Measurements from ENCODE around the gene APOL1.

Gene APOL1

GRCh38 chr22:36292823-36293530 is 40.0 kb downstream of the APOL1 start:
- Histone ChIP-seq H3F3A (ENCODE audit: low read depth) (no peaks in the 10 kb centered on the region), H3K4me1 (ENCODE audit: insufficient read depth, low read length, poor library complexity, severe bottlenecking) (no peaks in the 10 kb centered on the region), H2AFZ (ENCODE audit: low read length) (no peak overlapping the region), H3K4me3 (ENCODE audit: low read length, poor library complexity, severe bottlenecking) (no peak overlapping the region), H3K9me2 (replicated peaks; ENCODE audit: low read depth, low read length) (no peaks in the 10 kb centered on the region), H3K79me2 (ENCODE audit: insufficient read depth, low read length) (no peaks in the 10 kb centered on the region), H4K20me1 (ENCODE audit: insufficient read depth, low read length, poor library complexity, severe bottlenecking) (no peaks in the 10 kb centered on the region), H3K9ac (ENCODE audit: low read depth, low read length, poor library complexity, severe bottlenecking) (no peak overlapping the region), H3K4me2 (ENCODE audit: low read depth, low read length, poor library complexity, severe bottlenecking) (no peak overlapping the region), H3K36me3 (ENCODE audit: insufficient read depth, low read length) (peaks cover 86% of the 10 kb centered on the region), H3K9me3 (ENCODE audit: insufficient read depth, low read depth, low read length) (no peaks in the 10 kb centered on the region), H3K27me3 (ENCODE audit: insufficient read depth, low read length, poor library complexity, severe bottlenecking) (no peaks in the 10 kb centered on the region)
- TF ChIP-seq CTCF (conservative IDR thresholded peaks at IDR 0.05; ENCODE audit: low read length) (no peak), EZH2phosphoT487 (IDR thresholded peaks at IDR 0.05; ENCODE audit: borderline replicate concordance) (no peak)

GRCh38 chr22:36293606-36294292 is 40.8 kb downstream of the APOL1 start:
- Histone ChIP-seq H3K79me2 (ENCODE audit: insufficient read depth, low read length) (no peaks in the 10 kb centered on the region), H3F3A (ENCODE audit: low read depth) (no peaks in the 10 kb centered on the region), H3K36me3 (ENCODE audit: insufficient read depth, low read length) (peaks cover 86% of the 10 kb centered on the region), H3K9me2 (replicated peaks; ENCODE audit: low read depth, low read length) (no peaks in the 10 kb centered on the region), H4K20me1 (ENCODE audit: insufficient read depth, low read length, poor library complexity, severe bottlenecking) (no peaks in the 10 kb centered on the region), H3K4me3 (ENCODE audit: low read length, poor library complexity, severe bottlenecking) (no peak overlapping the region), H2AFZ (ENCODE audit: low read length) (no peak overlapping the region), H3K4me1 (ENCODE audit: insufficient read depth, low read length, poor library complexity, severe bottlenecking) (no peaks in the 10 kb centered on the region), H3K4me2 (ENCODE audit: low read depth, low read length, poor library complexity, severe bottlenecking) (no peak overlapping the region), H3K9ac (ENCODE audit: low read depth, low read length, poor library complexity, severe bottlenecking) (no peak overlapping the region), H3K9me3 (ENCODE audit: insufficient read depth, low read depth, low read length) (no peaks in the 10 kb centered on the region), H3K27me3 (ENCODE audit: insufficient read depth, low read length, poor library complexity, severe bottlenecking) (no peaks in the 10 kb centered on the region)
- TF ChIP-seq CTCF (conservative IDR thresholded peaks at IDR 0.05; ENCODE audit: low read length) (no peak), EZH2phosphoT487 (IDR thresholded peaks at IDR 0.05; ENCODE audit: borderline replicate concordance) (no peak)

- no peaks in the 10 kb centered on the region for H3K9me2 ChIP-seq (replicated peaks; ENCODE audit: low read depth, low read length)
- no peaks in the 10 kb centered on the region for H4K20me1 ChIP-seq (ENCODE audit: insufficient read depth, low read length, poor library complexity, severe bottlenecking)
- no peak overlapping the region for H3K4me3 ChIP-seq (ENCODE audit: low read length, poor library complexity, severe bottlenecking)
- H3K27me3 ChIP-seq (ENCODE audit: insufficient read depth, low read length, poor library complexity, severe bottlenecking), result no peaks in the 10 kb centered on the region
- H3K9ac ChIP-seq (ENCODE audit: low read depth, low read length, poor library complexity, severe bottlenecking), result no peak overlapping the region
- no peak overlapping the region for H3K4me2 ChIP-seq (ENCODE audit: low read depth, low read length, poor library complexity, severe bottlenecking)
- no peaks in the 10 kb centered on the region for H3K4me1 ChIP-seq (ENCODE audit: insufficient read depth, low read length, poor library complexity, severe bottlenecking)
- TF ChIP-seq EZH2phosphoT487 (IDR thresholded peaks at IDR 0.05; ENCODE audit: borderline replicate concordance) (no peak), CTCF (conservative IDR thresholded peaks at IDR 0.05; ENCODE audit: low read length) (no peak)
- H3K36me3 ChIP-seq (ENCODE audit: insufficient read depth, low read length), result peaks cover 86% of the 10 kb centered on the region
- H3F3A ChIP-seq (ENCODE audit: low read depth), result no peaks in the 10 kb centered on the region
- no peaks in the 10 kb centered on the region for H3K9me3 ChIP-seq (ENCODE audit: insufficient read depth, low read depth, low read length)
- no peak overlapping the region for H2AFZ ChIP-seq (ENCODE audit: low read length)
- no peaks in the 10 kb centered on the region for H3K79me2 ChIP-seq (ENCODE audit: insufficient read depth, low read length)
Observed at GRCh38 chr22:36294293-36294620, 41.3 kb downstream of the APOL1 start.
